ENCODE data around the gene TMEM92.
"Not testable (repeated sequence)": the region's sequence is repeated elsewhere in the genome, so short reads cannot be mapped to it uniquely, and the experiment has no call there.

TMEM92 gene

GRCh38 chr17:50275279-50275678 lies 1.0 kb downstream of the TMEM92 start:
- DNase-seq, result no peak

- DNase-seq, result no peak
These were observed 2.5 kb downstream of the TMEM92 start for GRCh38 chr17:50276588-50277356.

DNA sequence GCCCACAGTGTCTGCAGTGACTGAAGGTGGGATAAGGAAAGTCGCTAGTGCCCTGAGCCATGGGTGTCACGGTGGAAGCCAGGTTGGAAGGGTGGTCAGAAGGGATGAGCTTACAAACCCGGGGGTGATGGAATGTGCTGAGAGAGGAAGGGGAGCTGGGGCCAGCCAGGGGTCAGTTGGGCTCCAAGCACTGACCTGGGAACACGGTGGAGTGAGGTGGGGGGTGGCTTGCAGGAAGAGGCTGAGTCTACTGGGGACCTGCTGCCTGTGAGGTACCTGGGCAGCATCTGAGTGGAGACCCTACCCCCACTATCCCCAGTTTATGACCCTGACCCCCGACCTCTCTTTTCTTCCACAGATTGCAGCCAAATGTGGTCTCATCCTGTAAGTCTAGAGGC lies 3.1 kb downstream of the TMEM92 start:
- DNase-seq, result no peak

DNA sequence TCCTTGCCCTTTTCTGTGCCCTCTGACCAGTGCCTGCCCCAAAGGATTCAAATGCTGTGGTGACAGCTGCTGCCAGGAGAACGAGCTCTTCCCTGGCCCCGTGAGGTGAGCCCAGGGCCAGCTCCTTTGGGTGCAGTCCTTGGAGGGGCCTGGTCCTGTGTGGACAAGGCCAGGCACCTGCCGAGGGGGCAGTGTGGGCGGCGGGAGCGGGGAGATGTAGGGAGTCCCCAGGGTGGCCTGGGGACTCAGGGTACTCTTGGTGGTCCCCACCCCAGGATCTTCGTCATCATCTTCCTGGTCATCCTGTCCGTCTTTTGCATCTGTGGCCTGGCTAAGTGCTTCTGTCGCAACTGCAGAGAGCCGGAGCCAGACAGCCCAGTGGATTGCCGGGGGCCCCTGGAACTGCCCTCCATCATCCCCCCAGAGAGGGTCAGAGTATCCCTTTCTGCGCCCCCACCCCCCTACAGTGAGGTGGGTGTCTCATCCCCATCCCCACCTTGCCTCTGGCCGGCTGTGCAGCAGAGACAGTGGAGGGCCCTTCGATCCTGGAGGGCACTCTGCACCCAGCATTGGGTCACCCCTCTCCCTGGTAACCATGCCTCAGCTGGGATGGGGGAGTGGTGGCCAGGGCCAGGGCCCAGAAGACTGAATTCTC lies 4.4 kb downstream of the TMEM92 start:
- no peak for DNase-seq

DNA sequence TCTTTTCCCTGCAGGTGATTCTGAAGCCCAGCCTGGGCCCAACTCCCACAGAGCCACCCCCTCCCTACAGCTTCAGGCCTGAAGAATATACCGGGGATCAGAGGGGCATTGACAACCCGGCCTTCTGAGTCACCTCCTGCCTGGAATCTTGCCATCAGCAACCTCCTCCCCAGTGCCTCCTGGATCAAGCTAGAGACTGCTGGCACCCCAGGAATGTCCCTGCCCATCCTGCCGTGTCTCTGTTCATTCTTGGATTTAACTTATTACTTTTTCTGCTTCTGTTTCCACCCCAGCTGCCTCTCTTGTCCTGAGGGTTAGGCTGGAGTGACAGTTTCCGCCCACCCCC lies 4.9 kb downstream of the TMEM92 start:
- no peak for DNase-seq

DNA sequence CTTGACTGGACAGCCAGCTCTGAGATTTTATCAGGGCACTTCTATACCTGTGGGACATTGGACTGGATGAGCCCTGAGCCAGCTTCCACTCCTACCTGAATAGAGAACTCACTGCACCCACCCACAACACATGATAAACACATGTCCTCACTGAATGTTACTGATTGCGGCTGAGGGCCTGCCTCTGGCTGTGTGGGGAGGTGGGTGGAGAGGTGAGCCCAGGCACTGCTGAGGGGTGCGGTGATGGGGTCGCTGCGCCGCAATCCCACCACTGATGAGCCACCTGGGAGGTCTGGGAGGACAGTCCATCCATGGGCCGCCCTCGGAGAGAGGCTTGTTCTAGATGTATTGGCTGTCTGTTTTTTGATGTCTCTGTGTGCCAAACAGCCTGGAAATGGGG lies 5.4 kb downstream of the TMEM92 start:
- no peak for DNase-seq

DNA sequence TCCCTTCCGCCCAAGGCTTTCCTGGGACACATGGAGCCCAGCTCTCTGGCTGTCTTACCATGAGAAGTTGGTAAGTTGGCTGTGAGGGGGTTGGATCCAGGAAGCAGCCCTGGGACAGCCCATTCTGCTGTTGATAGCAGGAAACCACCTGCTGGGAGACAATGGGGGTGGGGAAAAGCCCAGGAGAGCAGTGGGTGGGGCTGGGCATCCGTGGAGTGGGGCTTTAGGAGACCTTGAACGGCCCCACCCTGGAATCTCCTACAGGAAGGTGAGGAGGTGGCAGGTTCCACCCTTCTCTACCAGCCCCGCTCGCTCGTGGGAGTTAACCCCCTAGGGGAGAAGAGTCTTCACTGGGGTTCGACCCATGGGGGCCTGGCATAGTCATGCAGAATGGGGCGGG lies 5.8 kb downstream of the TMEM92 start:
- DNase-seq, result no peak

DNA sequence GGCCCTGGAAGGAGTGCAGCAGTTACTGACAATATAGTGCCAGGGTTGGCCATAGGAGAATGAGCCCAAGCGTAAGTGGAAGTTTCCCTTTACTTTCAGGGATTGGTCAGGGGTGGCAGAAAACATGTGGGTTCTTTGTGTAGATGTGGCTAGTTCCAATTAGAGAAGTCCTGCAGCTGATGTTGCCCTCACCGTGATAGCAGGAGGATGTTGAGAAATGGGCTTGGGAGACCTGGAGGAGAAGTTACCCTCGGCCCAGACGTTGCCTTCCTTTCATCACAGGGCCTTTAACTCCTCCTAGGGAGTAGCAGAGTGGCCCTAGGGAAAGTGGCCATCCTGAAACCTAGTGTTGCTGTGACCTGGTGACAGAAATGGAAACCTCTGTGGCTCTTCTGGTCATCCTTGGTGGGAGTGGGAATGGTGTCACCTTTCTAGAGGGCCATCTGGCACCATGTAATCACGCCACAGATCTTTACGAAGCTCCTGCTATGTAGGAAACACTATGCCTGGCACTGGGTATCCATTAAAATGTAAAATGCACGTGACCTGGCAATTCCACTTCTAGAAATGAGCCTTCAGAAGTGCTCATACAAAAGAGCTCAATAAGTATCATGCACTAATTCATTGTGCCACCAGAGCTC lies 6.7 kb downstream of the TMEM92 start:
- DNase-seq, result no peak

DNA sequence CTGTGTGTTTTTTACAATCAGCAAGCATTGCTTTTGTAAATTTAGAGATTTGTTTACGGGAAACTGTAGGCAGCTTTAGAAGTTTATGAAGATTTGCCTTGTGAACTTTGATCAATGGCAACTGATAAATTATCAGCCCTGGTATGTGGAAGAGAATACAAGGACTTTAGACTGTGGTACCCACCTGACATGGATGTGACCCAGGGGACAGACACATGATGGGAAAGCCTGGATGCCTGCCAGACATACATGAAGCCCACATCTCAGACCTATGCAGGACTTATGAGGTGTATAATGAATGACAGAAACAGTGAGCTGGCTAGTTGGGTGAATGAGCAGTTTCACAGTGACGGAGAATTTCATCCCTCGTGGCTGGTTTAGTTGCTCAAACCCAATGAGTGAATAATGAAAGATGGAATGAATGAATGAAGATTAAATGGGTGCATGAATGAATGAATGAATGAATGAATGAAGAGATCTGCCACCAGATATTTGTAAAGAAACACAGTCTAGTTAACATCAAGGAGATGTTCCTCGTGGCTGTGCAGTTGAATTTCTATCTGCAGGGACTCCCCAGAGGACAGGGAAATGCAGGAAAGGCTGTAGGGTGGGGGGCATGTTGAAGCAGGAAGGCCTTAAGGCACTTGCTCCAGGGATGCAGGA lies 7.6 kb downstream of the TMEM92 start:
- no peak for DNase-seq

- no peak for DNase-seq
These were observed 9.0 kb downstream of the TMEM92 start for GRCh38 chr17:50283246-50283645.

GRCh38 chr17:50283714-50284113 lies 9.4 kb downstream of the TMEM92 start:
- no peak for DNase-seq

DNA sequence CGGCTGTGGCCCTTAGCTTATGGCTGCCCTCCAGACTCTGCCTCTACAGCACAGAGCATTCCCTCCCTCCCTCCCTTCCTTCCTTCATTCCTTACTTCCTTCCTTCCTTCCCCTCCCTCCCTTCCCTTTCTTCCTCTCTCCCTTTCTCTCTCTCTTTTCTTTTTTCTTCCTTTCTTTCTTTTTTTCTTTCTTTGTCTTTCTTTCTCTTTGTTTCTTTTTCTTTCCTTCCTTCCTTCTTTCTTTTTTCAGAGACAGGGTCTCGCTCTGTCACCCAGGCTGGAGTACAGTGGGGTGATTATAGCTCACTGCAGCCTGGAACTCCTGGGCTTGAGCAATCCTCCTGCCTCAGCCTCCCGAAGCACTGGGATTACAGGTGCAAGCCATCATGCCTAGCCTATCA lies 11.7 kb downstream of the TMEM92 start:
- no peak for DNase-seq

GRCh38 chr17:50287302-50287701 lies 13.0 kb downstream of the TMEM92 start:
- not testable (repeated sequence) for DNase-seq

DNA sequence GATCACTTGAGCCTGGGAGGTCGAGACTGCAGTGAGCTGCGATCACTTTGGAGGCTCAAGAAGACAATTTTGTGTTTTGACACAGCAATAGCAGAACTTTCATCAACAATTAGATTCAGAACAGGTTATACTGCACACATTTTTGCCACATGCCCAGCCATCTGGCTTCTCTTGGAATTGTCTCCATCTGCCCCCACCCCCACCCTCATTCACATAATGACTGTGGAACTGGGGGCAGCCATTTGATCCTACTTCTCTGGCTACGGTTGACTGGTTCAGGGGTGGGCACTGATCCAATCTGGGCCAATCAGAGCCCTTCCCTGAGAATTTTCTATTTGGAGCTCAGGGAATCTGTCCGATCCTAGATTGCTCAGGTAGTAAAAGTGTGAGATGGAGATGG lies 14.0 kb downstream of the TMEM92 start:
- DNase-seq, result no peak

DNA sequence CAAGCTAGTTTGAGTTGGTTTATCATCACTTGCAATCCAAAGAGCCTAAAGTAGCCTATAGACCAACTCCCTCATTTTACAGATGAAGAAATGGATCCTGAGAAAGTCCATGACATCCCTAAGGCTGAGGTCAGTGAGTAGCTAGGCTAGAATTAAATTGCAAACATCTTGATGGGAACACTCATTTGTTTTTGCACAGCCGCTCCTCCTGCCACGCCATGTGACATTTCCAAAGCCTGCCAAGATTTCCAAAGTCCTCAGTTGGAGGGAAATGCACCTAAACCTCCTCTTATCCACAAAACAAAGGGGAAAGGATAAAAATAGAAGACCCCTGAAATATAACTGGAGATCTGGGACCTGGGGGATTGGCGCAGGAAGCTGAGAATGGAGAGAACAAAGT lies 15.0 kb downstream of the TMEM92 start:
- DNase-seq, result no peak

DNA sequence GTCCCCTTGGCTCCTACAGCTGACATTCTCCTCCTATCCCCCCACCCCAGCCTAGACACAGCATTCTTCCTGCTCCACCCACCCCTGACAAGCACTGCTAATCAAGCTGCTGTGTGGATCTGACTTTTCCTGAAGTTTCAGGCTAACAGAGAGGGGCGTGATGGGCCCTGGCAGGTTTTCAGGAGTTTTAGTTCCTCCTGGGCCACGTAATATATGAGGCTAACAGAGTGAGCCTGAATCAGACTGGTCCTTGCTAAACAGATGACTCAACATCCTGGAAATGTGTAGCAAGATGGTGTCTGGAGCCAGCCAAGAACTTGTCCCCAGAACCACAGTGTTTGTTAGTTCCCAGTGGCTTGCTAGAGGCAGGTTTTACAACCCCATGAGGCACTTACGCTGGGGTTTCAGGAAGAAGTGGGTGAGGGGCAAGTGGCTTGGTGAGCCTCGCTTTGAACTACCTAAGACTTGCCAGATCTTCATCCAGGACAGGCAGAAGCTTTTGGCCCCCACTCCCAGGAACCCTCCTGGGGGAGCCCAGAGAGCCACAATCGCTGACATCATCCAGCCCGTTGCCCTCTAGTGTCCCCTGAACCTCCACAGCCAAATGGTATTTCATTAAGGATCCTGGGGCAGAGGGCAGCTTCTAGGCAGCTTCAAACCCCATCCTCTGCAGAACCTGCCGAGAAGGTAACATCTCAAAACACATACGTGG lies 15.9 kb downstream of the TMEM92 start:
- DNase-seq, result peak in 7 of 58 donors; percentile 7 to 60 (median 42)

DNA sequence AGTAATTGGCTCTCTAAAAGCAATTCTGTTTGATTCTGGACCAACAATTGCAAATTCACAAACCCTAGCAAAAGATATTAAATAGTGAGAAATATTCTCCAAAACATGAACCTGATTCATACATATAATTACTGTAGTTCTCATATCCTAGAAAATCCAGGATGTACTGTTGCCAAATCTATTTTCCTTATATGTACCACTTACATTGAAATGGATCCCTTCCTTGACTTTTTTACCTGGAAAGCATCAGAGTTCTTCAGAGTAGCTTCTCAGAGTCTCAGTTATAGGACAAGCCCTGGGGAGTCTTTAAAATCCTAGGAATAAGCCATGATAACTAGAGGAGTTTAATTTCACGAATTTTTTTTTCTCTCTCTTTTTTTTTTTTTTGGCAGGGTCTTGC lies 16.7 kb downstream of the TMEM92 start:
- no peak for DNase-seq

DNA sequence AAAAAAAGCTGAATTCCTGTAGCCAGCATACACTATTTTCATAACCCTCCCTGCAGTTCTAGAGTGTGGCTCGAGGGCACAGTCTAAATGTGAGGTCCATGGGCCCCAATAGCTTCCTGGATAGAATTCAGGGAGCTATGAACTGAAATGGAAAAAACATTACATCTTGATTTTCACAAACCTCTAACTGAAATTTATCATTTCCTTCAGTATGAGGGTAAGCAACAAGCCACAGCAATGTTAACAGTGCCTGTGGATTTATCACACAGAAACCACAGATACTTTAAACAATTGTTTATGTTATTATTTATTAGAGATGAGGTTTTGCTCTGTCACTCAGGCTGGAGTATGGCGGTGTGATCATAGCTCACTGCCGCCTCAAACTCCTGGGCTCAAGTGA lies 18.2 kb downstream of the TMEM92 start:
- no peak for DNase-seq

GRCh38 chr17:50295021-50295420 lies 20.8 kb downstream of the TMEM92 start:
- no peak for DNase-seq

- DNase-seq, result peak in 52 of 58 donors; percentile 4 to 74 (median 34)
These were observed 23.2 kb downstream of the TMEM92 start for GRCh38 chr17:50297407-50297865.

- DNase-seq, result no peak
These were observed 23.8 kb downstream of the TMEM92 start for GRCh38 chr17:50298018-50298417.

Data from anterior cingulate cortex (tissue), 58 donors.